Kidney epithelial cell (primary cell): Measurements from ENCODE around the gene KCNMB3. TPM values are rescaled to one million over a fixed set of nuclear protein-coding genes. Genes with fewer than 3 reads are reported as not detected.
"Not testable (repeated sequence)": the region's sequence is repeated elsewhere in the genome, so short reads cannot be mapped to it uniquely, and the experiment has no call there.

ENCODE experiments used
- DNase-seq: peaks from one replicate; pipeline ENCODE4 v3.0.0-alpha.2; 2010; ENCODE audit warnings: low read depth
- H3K27me3 ChIP-seq: 2 replicates; pipeline ENCODE4 v1.6.0; 2011; ENCODE audit warnings: low read length; ENCODE audit not compliant: control insufficient read depth, insufficient read depth
- H3K36me3 ChIP-seq: 2 replicates; pipeline ENCODE4 v1.5.1; 2011; ENCODE audit warnings: low read length; ENCODE audit not compliant: control insufficient read depth, insufficient read depth
- H3K4me3 ChIP-seq: 2 replicates; pipeline ENCODE4 v1.5.1; 2011; ENCODE audit warnings: low read depth, mild to moderate bottlenecking, control low read depth, low read length
- total RNA-seq: library from RNA; depleted of rRNA; stranded (reverse); fragments of >200 nt; gene quantifications from 2 replicates; pipeline ENCODE4 v1.2.3, GENCODE V29; 2015
- TF ChIP-seq, protein P1 (sequence below): IDR thresholded peaks from 2 replicates; pipeline ENCODE4 v1.5.1; 2011; ENCODE audit warnings: mild to moderate bottlenecking, moderate library complexity, low read length, control low read depth, inconsistent platforms; ENCODE audit not compliant: insufficient read depth, poor library complexity, severe bottlenecking

KCNMB3 gene
- total RNA-seq, 1 donor from 2014 or later = 0.96 TPM

DNA sequence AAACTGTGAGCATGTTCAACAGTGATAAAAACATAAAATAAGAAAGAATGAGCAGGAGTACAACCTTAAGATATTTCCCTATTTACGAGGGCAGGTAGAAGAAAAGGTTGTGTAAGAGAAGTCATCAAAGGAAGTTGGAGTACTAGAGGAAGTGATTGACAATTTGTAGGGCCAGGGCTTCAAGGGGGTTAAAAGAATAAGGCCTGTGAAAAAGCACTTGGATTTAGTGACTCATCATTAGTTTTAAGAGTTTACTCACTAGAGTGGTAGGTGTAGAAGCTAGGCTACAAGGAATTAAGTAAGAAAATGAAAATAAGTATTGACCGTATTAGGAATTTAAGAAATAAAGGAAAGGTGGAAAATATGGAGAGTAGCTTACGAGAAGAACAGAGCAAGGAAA, 23.6 kb downstream of the KCNMB3 start:
- H3K27me3 ChIP-seq = no peaks in the 10 kb centered on the region
- peak; percentile 16 for DNase-seq
- H3K36me3 ChIP-seq = no peaks in the 10 kb centered on the region
- no peak overlapping the region for H3K4me3 ChIP-seq
- TF ChIP-seq, protein P1, sequence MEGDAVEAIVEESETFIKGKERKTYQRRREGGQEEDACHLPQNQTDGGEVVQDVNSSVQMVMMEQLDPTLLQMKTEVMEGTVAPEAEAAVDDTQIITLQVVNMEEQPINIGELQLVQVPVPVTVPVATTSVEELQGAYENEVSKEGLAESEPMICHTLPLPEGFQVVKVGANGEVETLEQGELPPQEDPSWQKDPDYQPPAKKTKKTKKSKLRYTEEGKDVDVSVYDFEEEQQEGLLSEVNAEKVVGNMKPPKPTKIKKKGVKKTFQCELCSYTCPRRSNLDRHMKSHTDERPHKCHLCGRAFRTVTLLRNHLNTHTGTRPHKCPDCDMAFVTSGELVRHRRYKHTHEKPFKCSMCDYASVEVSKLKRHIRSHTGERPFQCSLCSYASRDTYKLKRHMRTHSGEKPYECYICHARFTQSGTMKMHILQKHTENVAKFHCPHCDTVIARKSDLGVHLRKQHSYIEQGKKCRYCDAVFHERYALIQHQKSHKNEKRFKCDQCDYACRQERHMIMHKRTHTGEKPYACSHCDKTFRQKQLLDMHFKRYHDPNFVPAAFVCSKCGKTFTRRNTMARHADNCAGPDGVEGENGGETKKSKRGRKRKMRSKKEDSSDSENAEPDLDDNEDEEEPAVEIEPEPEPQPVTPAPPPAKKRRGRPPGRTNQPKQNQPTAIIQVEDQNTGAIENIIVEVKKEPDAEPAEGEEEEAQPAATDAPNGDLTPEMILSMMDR = no peak

DNA sequence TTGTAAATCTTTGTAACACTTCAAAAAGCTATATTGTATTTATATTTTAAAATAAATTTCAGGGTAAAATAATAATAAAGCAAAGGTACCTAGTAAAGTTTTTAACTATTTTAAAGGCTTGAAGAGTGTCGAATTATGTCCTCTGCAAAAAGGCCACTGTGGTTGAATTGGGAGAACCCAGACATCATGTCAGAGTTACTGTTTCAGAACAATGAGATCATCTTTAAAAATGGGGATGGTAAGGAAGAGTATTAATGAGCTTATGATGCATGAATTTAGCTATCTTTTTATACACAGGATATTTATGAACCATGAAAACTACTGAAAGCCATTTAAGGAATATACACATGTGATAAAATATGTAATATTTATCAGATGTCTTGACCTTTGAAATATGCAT, 26.3 kb downstream of the KCNMB3 start:
- TF ChIP-seq, protein P1 = no peak
- no peak overlapping the region for H3K4me3 ChIP-seq
- no peaks in the 10 kb centered on the region for H3K27me3 ChIP-seq
- DNase-seq = no peak
- no peaks in the 10 kb centered on the region for H3K36me3 ChIP-seq

DNA sequence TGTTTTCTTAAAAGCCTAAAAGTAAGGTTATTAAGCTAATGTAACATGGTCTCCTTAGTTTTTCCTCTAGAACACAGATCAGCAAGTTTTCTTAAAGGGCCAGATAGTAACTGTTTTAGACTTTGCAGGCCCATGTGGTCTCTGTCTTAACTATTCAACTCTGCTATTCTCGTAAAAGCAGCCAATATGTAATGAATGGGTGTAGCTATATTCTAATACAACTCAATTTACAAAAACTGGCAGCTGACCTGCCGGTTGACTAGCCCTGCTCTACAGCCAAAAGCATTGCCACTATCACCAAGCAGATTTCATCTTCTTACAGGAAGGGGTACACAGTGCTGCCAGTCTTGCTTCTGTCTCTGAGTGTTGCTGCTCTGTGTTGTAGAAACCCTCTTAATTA, 27.4 kb downstream of the KCNMB3 start:
- TF ChIP-seq, protein P1 = no peak
- no peaks in the 10 kb centered on the region for H3K36me3 ChIP-seq
- DNase-seq = no peak
- H3K4me3 ChIP-seq = no peak overlapping the region
- H3K27me3 ChIP-seq = no peaks in the 10 kb centered on the region

DNA sequence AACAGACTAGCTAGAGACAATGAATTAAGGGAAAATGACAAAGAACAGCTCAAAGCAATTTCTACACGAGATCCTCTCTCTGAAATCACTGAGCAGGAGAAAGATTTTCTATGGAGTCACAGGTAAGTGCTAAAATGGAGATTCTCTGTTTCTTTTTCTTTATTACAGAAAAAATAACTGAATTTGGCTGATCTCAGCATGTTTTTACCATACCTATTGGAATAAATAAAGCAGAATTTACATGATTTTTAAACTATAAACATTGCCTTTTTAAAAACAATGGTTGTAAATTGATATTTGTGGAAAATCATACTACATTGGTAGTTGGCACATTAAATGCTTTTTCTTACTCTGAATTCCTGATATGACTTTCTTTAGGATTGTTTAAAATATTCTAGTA, 32.7 kb downstream of the KCNMB3 start:
- H3K36me3 ChIP-seq = not testable (repeated sequence)

DNA sequence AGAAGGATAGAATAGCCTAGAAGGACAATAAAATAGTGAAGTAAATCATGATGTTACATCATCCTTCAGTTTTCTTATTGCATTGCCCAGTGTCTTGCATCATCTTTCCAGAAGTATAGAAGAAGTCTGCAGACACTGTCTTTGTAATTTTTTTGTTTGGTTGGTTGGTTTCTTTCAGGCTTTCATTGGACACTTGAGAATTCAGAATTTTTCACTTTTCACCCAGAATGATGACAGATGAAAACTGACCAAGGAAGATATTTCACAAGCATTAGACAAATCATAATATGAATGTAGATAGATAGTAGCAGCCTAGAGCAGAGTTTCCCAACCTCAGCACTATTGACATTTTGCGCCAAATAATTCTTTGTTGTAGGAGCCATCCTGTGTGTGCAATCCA, 35.4 kb downstream of the KCNMB3 start:
- not testable (repeated sequence) for H3K36me3 ChIP-seq, DNase-seq, H3K4me3 ChIP-seq, H3K27me3 ChIP-seq

More for the DNA sequence above, 32.7 kb downstream of the KCNMB3 start:
- H3K4me3 ChIP-seq, H3K27me3 ChIP-seq, DNase-seq: not testable (repeated sequence)

DNA sequence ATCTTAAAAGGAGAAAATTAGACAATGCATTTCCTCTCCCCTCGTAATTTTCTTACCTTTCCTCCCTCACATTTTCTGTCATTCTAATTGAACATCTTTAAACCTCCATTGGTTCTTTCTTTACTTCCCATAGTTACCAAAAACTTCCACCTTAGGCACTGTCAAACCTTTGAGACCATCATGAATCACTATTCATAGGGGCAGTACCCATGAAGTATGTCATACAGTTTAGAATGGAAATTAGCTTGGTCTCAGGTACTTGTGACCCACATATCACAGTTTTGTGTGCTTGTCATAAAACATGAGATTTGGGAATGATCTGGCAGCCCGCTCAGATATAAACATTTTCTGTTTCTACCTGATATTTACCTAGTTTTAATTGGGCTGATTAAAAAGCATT, 50.1 kb downstream of the KCNMB3 start:
- Histone ChIP-seq H3K27me3 (no peaks in the 10 kb centered on the region), H3K4me3 (no peak overlapping the region), H3K36me3 (no peaks in the 10 kb centered on the region)
- DNase-seq = no peak
- TF ChIP-seq, protein P1 = no peak

DNA sequence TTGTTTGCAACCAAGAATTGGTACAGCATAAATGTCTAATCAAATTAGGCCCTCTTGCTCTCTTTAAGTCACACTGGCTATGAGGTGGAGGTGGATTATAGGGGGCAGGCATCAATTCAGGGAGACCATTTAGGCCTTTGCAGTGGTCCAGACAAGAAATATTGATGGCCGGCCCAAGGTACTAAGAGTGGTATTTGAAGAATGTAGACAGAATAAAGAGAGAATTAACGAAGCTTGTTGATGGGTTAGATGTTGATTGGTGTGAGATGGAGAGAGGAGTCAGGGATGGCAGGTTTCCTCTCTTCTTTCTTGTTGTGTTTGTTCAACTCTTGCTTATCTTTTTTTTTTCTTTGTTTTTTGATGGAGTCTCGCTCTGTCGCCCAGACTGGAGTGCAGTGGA, 54.2 kb downstream of the KCNMB3 start:
- no peak for DNase-seq
- Histone ChIP-seq H3K36me3 (no peaks in the 10 kb centered on the region), H3K27me3 (no peaks in the 10 kb centered on the region), H3K4me3 (no peak overlapping the region)
- TF ChIP-seq, protein P1 = no peak
